ENCODE data around the gene DGCR2. TPM values are rescaled to one million over a fixed set of nuclear protein-coding genes. Genes with fewer than 3 reads are reported as not detected.

DGCR2 gene
- polyA plus RNA-seq, 1 donor (not counting 4 experiments of a cell fraction or from before 2014, with no cell fraction given), result 23.2 TPM

GRCh38 chr22:19122752-19123492 lies 710 bp upstream of the DGCR2 start:
- Histone ChIP-seq H3K4me1 (ENCODE audit: control insufficient read depth, extremely low read depth, insufficient read depth, low read length) (peaks cover 20% of the 10 kb centered on the region), H3K79me2 (ENCODE audit: control insufficient read depth, insufficient read depth, low read length) (peaks cover 40% of the 10 kb centered on the region), H3K4me2 (ENCODE audit: control insufficient read depth, extremely low read depth, insufficient read depth, low read depth, low read length) (peak overlapping the region; percentile 73), H3K9me1 (ENCODE audit: control insufficient read depth, extremely low read depth, insufficient read depth, low read length) (peaks cover 8% of the 10 kb centered on the region), H3K4me3 (ENCODE audit: control insufficient read depth in 2 of 3, extremely low read depth in 1 of 3, insufficient read depth in 2 of 3, low read depth in 1 of 3, low read length in 3 of 3) (peak overlapping the region; percentile 36 to 60 (median 37)), H3K9me3 (ENCODE audit: control insufficient read depth, low read depth, low read length) (no peaks in the 10 kb centered on the region), H3K27me3 (ENCODE audit: control insufficient read depth, extremely low read depth, insufficient read depth, low read length) (no peaks in the 10 kb centered on the region), H3K9ac (ENCODE audit: control insufficient read depth, extremely low read depth, insufficient read depth, low read length) (peak overlapping the region; percentile 48), H3K36me3 (ENCODE audit: control insufficient read depth in 2 of 2, extremely low read depth in 1 of 2, insufficient read depth in 2 of 2, low read length in 2 of 2) (peaks cover 3 to 4% of the 10 kb centered on the region in 2 experiments), H4K20me1 (ENCODE audit: control insufficient read depth, extremely low read depth, insufficient read depth, low read length) (peaks cover 12% of the 10 kb centered on the region), H2AFZ (ENCODE audit: control insufficient read depth, low read length) (peak overlapping the region; percentile 75), H3K27ac (ENCODE audit: control insufficient read depth, insufficient read depth, low read length) (no peak overlapping the region)
- TF ChIP-seq CTCF (optimal IDR thresholded peaks at IDR 0.05 in 1 of 3, IDR thresholded peaks at IDR 0.05 in 1 of 3, conservative IDR thresholded peaks at IDR 0.05 in 1 of 3; ENCODE audit: extremely low read depth in 1 of 3, insufficient read depth in 2 of 3, low read length in 3 of 3), result no peak
- no peak for TF ChIP-seq EZH2 (IDR thresholded peaks at IDR 0.05; ENCODE audit: low read length)
- dilution Hi-C loops (cut with MboI; ENCODE audit: extremely low pct_ligation_motif_present, low sequenced_read_pairs), result no loop called here
- FAIRE-seq (no peak), DNase-seq (ENCODE audit: low read depth, low spot score) (no peak)

- no peak for TF ChIP-seq EZH2 (IDR thresholded peaks at IDR 0.05; ENCODE audit: low read length)
- TF ChIP-seq CTCF (optimal IDR thresholded peaks at IDR 0.05 in 1 of 3, IDR thresholded peaks at IDR 0.05 in 1 of 3, conservative IDR thresholded peaks at IDR 0.05 in 1 of 3; ENCODE audit: extremely low read depth in 1 of 3, insufficient read depth in 2 of 3, low read length in 3 of 3), result no peak
Observed at GRCh38 chr22:19121631-19122142, 525 bp downstream of the DGCR2 start.

More at GRCh38 chr22:19121631-19122142, 525 bp downstream of the DGCR2 start:
- dilution Hi-C loops (cut with MboI; ENCODE audit: extremely low pct_ligation_motif_present, low sequenced_read_pairs), result no loop called here
- peak overlapping the region; percentile 59 for H2AFZ ChIP-seq (ENCODE audit: control insufficient read depth, low read length)
- H3K79me2 ChIP-seq (ENCODE audit: control insufficient read depth, insufficient read depth, low read length), result peaks cover 53% of the 10 kb centered on the region
- H3K4me1 ChIP-seq (ENCODE audit: control insufficient read depth, extremely low read depth, insufficient read depth, low read length), result peaks cover 20% of the 10 kb centered on the region
- FAIRE-seq, result no peak
- peaks cover 10% of the 10 kb centered on the region for H3K9me1 ChIP-seq (ENCODE audit: control insufficient read depth, extremely low read depth, insufficient read depth, low read length)
- H3K4me3 ChIP-seq (ENCODE audit: control insufficient read depth in 2 of 3, extremely low read depth in 1 of 3, insufficient read depth in 2 of 3, low read depth in 1 of 3, low read length in 3 of 3), result peak overlapping the region; percentile 83 to 90 (median 86)
- peaks cover 18% of the 10 kb centered on the region for H4K20me1 ChIP-seq (ENCODE audit: control insufficient read depth, extremely low read depth, insufficient read depth, low read length)
- no peaks in the 10 kb centered on the region for H3K9me3 ChIP-seq (ENCODE audit: control insufficient read depth, low read depth, low read length)
- H3K27me3 ChIP-seq (ENCODE audit: control insufficient read depth, extremely low read depth, insufficient read depth, low read length), result no peaks in the 10 kb centered on the region
- H3K4me2 ChIP-seq (ENCODE audit: control insufficient read depth, extremely low read depth, insufficient read depth, low read depth, low read length), result peak overlapping the region; percentile 88
- peaks cover 3 to 7% of the 10 kb centered on the region in 2 experiments for H3K36me3 ChIP-seq (ENCODE audit: control insufficient read depth in 2 of 2, extremely low read depth in 1 of 2, insufficient read depth in 2 of 2, low read length in 2 of 2)
- H3K9ac ChIP-seq (ENCODE audit: control insufficient read depth, extremely low read depth, insufficient read depth, low read length), result peak overlapping the region; percentile 90
- peak overlapping the region; percentile 73 for H3K27ac ChIP-seq (ENCODE audit: control insufficient read depth, insufficient read depth, low read length)
- no peak for DNase-seq (ENCODE audit: low read depth, low spot score)
